Heart left ventricle (tissue), 13 donors: ENCODE data around the gene CCDC85B.

Experiments
- POLR2A ChIP-seq, 2 donors: fragments of 450-650 bp; IDR thresholded peaks; one replicate each; pipeline ENCODE4 v1.6.1; 2017; ENCODE audit warnings: antibody characterized with exemption in 2 of 2, mild to moderate bottlenecking in 2 of 2, moderate library complexity in 2 of 2
- TF ChIP-seq, protein P1 (sequence below), 12 donors: fragments of 200-600 bp; sonication (generic) in 4 of 12; IDR thresholded peaks; one replicate each; pipeline versions ENCODE4 v1.5.0 to v1.8.0; 2018 to 2022; ENCODE audit warnings: antibody characterized with exemption in 12 of 12, mild to moderate bottlenecking in 5 of 12
- donor health status: ischemic (EF 13 %, LVEDD 7.1; RV severe dilation, severe dysfunction).
- donor health status: DM: no; HTN: yes; CAD: no.
- donor health status: DM: no; HTN: no; CAD: no.
- donor health status: ischemic (EF 25% LVEDD 6.9; RV normal size, moderate dysfunction).
- donor health status: ischemic (EF 25% LVEDD 5.7; RV mildly dilated, moderate dysfunction).
- donor health status: ischemic (EF 35%, LVEDD 5.7; RV mildly dilated, moderate dysfunction).
- donor health status: nonischemic (EF 11% LVEDD 7.7; RV severe dilation, severe dysfunction).
- donor health status: DM: yes; HTN: yes; CAD: no.
- donor health status: PGD.
- donor health status: ischemic (EF 29% LVEDD 5.4; RV normal size, mild dysfunction).
- donor health status: nonischemic (EF 23%, LVEDD 6.1; RV moderate dilation, normal function).

DNA sequence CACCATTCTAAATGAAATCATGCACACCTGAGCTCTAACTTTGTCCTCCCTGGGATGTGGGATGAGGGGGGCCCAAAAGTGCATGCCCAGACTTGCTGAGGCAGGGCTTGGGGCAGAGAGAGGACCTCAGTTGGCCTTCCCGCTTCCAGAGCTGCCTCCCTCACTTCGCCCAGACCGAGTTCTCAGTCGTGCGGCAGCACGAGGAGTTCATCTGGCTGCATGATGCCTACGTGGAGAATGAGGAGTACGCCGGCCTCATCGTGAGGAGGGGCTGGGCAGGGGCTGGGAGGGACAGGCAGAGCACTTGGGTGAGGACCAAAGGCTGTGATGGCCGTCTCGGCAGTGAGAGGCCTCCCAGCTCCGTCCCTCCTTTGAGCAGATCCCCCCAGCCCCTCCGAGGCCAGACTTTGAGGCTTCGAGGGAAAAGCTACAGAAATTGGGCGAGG, 40.7 kb upstream of the CCDC85B start:
- TF ChIP-seq, protein P1, sequence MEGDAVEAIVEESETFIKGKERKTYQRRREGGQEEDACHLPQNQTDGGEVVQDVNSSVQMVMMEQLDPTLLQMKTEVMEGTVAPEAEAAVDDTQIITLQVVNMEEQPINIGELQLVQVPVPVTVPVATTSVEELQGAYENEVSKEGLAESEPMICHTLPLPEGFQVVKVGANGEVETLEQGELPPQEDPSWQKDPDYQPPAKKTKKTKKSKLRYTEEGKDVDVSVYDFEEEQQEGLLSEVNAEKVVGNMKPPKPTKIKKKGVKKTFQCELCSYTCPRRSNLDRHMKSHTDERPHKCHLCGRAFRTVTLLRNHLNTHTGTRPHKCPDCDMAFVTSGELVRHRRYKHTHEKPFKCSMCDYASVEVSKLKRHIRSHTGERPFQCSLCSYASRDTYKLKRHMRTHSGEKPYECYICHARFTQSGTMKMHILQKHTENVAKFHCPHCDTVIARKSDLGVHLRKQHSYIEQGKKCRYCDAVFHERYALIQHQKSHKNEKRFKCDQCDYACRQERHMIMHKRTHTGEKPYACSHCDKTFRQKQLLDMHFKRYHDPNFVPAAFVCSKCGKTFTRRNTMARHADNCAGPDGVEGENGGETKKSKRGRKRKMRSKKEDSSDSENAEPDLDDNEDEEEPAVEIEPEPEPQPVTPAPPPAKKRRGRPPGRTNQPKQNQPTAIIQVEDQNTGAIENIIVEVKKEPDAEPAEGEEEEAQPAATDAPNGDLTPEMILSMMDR (IDR thresholded peaks at IDR 0.05) = no peak
- TF ChIP-seq POLR2A (IDR thresholded peaks at IDR 0.05) = no peak
